CD4-positive, alpha-beta memory T cell (primary cell): ENCODE results near the gene GJB3. TPM values are rescaled to one million over a fixed set of nuclear protein-coding genes. Genes with fewer than 3 reads are reported as not detected.

Experiments used
- CTCF ChIA-PET: fragments of 350-600 bp; sonication (Branson Sonifier 250); formaldehyde crosslinking; loops from one replicate; lab custom pipeline; 2021; ENCODE audit warnings: inconsistent platforms; ENCODE audit not compliant: partially characterized antibody; lab: Charles Lee
- POLR2A ChIA-PET: fragments of 350-600 bp; sonication (Branson Sonifier 250); formaldehyde crosslinking; loops from one replicate; lab custom pipeline; 2021; ENCODE audit not compliant: partially characterized antibody; lab: Charles Lee
- DNase-seq, 5 donors: peaks; one replicate each; pipeline versions ENCODE4 v3.0.0 to v3.0.0-alpha.2; 2020 to 2022; ENCODE audit warnings: mixed read lengths in 1 of 5
- H3K27ac ChIP-seq: one replicate; pipeline ENCODE4 v1.7.0; 2013; ENCODE audit warnings: low read depth, low read length
- H3K27me3 ChIP-seq: 2 replicates; pipeline ENCODE4 v1.7.0; 2013; ENCODE audit warnings: mild to moderate bottlenecking, low read length, moderate library complexity; ENCODE audit not compliant: insufficient read depth
- H3K36me3 ChIP-seq: 2 replicates; pipeline ENCODE4 v1.7.0; 2013; ENCODE audit warnings: mild to moderate bottlenecking, low read length, moderate library complexity; ENCODE audit not compliant: insufficient read depth
- H3K4me1 ChIP-seq: 2 replicates; pipeline ENCODE4 v1.7.0; 2013; ENCODE audit warnings: mild to moderate bottlenecking, low read length, moderate library complexity; ENCODE audit not compliant: insufficient read depth
- H3K4me3 ChIP-seq, 2 donors: one replicate each; pipeline ENCODE4 v1.7.0; 2013; ENCODE audit warnings: low read length in 2 of 2, mild to moderate bottlenecking in 1 of 2
- H3K9me3 ChIP-seq, 2 donors: one replicate each; pipeline ENCODE4 v1.7.0; 2013; ENCODE audit warnings: low read length in 2 of 2, control low read depth in 1 of 2; ENCODE audit not compliant: control insufficient read depth in 1 of 2
- H3K27ac Mint-ChIP-seq, 7 donors: one replicate each; pipeline ENCODE4 v1.8.0; 2020 to 2021; ENCODE audit warnings: mixed read lengths in 7 of 7, mild to moderate bottlenecking in 6 of 7, inconsistent platforms in 3 of 7, moderate library complexity in 3 of 7
- H3K27me3 Mint-ChIP-seq, 2 donors: one replicate each; pipeline ENCODE4 v1.8.0; 2020 to 2021; ENCODE audit warnings: mixed read lengths in 2 of 2
- H3K36me3 Mint-ChIP-seq, 2 donors: one replicate each; pipeline ENCODE4 v1.8.0; 2020 to 2021; ENCODE audit warnings: mixed read lengths in 2 of 2, inconsistent platforms in 1 of 2, mild to moderate bottlenecking in 1 of 2
- H3K4me1 Mint-ChIP-seq, 4 donors: one replicate each; pipeline ENCODE4 v1.8.0; 2020 to 2021; ENCODE audit warnings: mixed read lengths in 4 of 4, mild to moderate bottlenecking in 1 of 4
- H3K4me3 Mint-ChIP-seq, 8 donors: one replicate each; pipeline ENCODE4 v1.8.0; 2020 to 2021; ENCODE audit warnings: mixed read lengths in 8 of 8, mild to moderate bottlenecking in 7 of 8, moderate library complexity in 6 of 8, inconsistent platforms in 3 of 8
- H3K9me3 Mint-ChIP-seq, 8 donors: one replicate each; pipeline ENCODE4 v1.8.0; 2020 to 2021; ENCODE audit warnings: mixed read lengths in 8 of 8, mild to moderate bottlenecking in 5 of 8, inconsistent platforms in 3 of 8, moderate library complexity in 1 of 8
- intact Hi-C: fragments of 100-400 bp; cut with micrococcal nuclease; formaldehyde crosslinking; loops from one replicate; pipeline ENCODE4 v1.15.1; 2023
- polyA plus RNA-seq, 2 donors: library from polyadenylated mRNA; unstranded; fragments of 300-500 nt; fragmentation: Illumina TruSeq; gene quantifications; one replicate each; pipeline ENCODE4 v1.2.3, GENCODE V29; 2021
- total RNA-seq, 2 experiments: library from RNA; stranded (reverse); gene quantifications; one replicate each; pipeline ENCODE4 v1.2.3, GENCODE V29; 2021

Gene GJB3
- total and polyA plus RNA-seq, 4 experiments from 2014 or later: not detected

DNA sequence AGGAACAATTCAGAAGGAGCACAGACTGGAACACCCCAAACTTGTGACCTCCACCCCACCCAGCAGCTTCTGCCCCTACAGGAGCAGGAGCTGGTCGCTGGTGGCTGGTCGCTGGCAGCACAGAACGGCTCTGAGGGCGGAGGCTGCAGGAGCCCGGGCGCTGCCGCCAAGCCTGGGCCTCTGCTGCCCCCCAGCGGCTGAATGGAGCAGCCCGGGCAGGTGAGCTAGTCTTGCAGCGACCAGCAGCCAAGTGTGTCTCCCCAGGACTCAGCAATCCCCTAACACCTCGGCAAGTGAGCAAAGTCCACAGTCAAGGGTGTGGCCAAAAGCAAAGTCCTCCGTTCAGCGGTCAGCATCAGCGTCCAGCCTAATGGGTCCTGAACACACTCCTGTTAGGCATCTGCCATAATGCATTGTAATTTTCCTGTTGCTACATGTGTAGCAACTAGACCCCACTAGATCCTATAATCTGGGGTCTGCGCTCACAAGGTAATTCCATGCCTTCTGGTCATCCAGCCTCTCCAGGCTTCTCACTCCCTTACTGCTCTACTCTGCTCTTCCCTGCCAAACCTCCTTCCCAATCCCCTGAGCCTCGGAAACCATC is 38.2 kb upstream of the GJB3 start:
- no peaks in the 10 kb centered on the region for H3K4me1 ChIP-seq
- H3K36me3 Mint-ChIP-seq: no peaks in the 10 kb centered on the region
- H3K27ac ChIP-seq: no peak overlapping the region
- DNase-seq: peak; percentile 56 to 63 (median 60)
- CTCF ChIA-PET: interaction anchor here (0.8 to 4.7 kb wide), 15 partner anchors 8 to 1123 kb away, joined by 3 to 41 read pairs (median 5); no protein-coding TSS in a partner anchor
- no peaks in the 10 kb centered on the region for H3K36me3 ChIP-seq
- no peaks in the 10 kb centered on the region for H3K9me3 Mint-ChIP-seq
- peaks cover 0 to 13% of the 10 kb centered on the region in 2 donors for H3K27me3 Mint-ChIP-seq
- H3K4me1 Mint-ChIP-seq: peaks cover 0 to 3% (median 0%) of the 10 kb centered on the region in 4 donors
- H3K4me3 ChIP-seq: no peak overlapping the region
- no peak overlapping the region for H3K27ac Mint-ChIP-seq
- intact Hi-C loops: loop anchor here (1.0 kb wide), 1 partner anchor 1109 kb away; no protein-coding TSS in a partner anchor
- no peaks in the 10 kb centered on the region for H3K9me3 ChIP-seq
- POLR2A ChIA-PET: no interaction called here
- H3K27me3 ChIP-seq: no peaks in the 10 kb centered on the region
- peak overlapping the region in 1 of 8 donors; percentile 30 for H3K4me3 Mint-ChIP-seq

DNA sequence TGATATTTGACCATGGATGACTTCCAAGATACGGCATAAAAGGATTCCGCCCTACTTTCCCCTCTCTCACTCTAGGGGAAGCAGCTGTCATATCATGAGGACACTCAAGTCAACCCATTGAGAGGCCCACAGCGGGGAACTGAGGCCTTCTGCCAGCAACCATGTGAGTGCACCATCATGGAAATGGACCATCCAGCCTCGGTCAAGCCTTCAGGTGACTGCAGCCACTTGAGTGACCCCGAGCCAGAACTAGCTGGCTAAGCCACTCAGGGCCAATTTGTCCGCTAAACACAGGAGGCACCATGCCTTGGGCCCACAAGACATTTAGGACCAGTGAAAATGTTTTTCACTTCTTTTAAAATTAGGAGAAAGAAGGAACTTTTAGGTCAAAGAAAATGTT is 37.2 kb upstream of the GJB3 start:
- CTCF ChIA-PET: interaction anchor here (1.0 to 4.7 kb wide), 15 partner anchors 8 to 1114 kb away, joined by 3 to 41 read pairs (median 5); no protein-coding TSS in a partner anchor

DNA sequence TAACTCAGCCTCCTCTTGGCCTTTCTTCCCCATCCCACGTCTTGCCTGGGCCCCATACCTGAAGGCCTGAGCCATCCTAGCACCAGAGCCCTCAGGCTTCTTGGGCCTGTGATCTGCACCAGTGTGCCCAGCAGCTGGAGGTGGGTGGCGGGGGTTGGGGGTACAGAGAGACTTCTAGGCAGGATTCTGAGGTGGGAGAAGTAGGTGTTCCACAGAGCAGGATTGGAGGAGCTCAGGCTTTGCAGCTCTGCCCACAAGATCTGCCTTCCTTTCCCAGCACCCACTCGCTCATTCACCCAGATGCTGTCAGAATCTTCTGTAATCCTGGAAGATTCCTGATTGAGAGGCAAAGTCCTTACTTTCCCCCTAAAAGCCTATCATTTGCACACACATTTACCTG is 36.2 kb upstream of the GJB3 start:
- POLR2A ChIA-PET: no interaction called here
- no peak overlapping the region for H3K27ac Mint-ChIP-seq
- peaks cover 0 to 3% (median 0%) of the 10 kb centered on the region in 4 donors for H3K4me1 Mint-ChIP-seq
- Histone ChIP-seq H3K9me3 (no peaks in the 10 kb centered on the region), H3K27me3 (no peaks in the 10 kb centered on the region), H3K4me1 (no peaks in the 10 kb centered on the region), H3K27ac (no peak overlapping the region), H3K36me3 (no peaks in the 10 kb centered on the region), H3K4me3 (no peak overlapping the region)
- intact Hi-C loops: no loop called here
- H3K9me3 Mint-ChIP-seq: no peaks in the 10 kb centered on the region
- H3K36me3 Mint-ChIP-seq: no peaks in the 10 kb centered on the region
- CTCF ChIA-PET: interaction anchor here (1.2 to 4.7 kb wide), 7 partner anchors 7 to 1112 kb away, joined by 3 to 41 read pairs (median 23); no protein-coding TSS in a partner anchor
- H3K4me3 Mint-ChIP-seq: no peak overlapping the region
- peaks cover 4 to 25% of the 10 kb centered on the region in 2 donors for H3K27me3 Mint-ChIP-seq
- no peak for DNase-seq

More for the DNA sequence above, 37.2 kb upstream of the GJB3 start:
- no peaks in the 10 kb centered on the region for H3K9me3 ChIP-seq
- Mint-ChIP-seq H3K4me3 (no peak overlapping the region), H3K9me3 (no peaks in the 10 kb centered on the region), H3K4me1 (peaks cover 0 to 3% (median 0%) of the 10 kb centered on the region in 4 donors), H3K36me3 (no peaks in the 10 kb centered on the region), H3K27ac (no peak overlapping the region), H3K27me3 (peaks cover under 1 to 21% of the 10 kb centered on the region in 2 donors)
- no peak for DNase-seq
- no peaks in the 10 kb centered on the region for H3K36me3 ChIP-seq
- no peak overlapping the region for H3K27ac ChIP-seq
- POLR2A ChIA-PET: no interaction called here
- intact Hi-C loops: no loop called here
- H3K4me1 ChIP-seq: no peaks in the 10 kb centered on the region
- no peaks in the 10 kb centered on the region for H3K27me3 ChIP-seq
- H3K4me3 ChIP-seq: no peak overlapping the region

DNA sequence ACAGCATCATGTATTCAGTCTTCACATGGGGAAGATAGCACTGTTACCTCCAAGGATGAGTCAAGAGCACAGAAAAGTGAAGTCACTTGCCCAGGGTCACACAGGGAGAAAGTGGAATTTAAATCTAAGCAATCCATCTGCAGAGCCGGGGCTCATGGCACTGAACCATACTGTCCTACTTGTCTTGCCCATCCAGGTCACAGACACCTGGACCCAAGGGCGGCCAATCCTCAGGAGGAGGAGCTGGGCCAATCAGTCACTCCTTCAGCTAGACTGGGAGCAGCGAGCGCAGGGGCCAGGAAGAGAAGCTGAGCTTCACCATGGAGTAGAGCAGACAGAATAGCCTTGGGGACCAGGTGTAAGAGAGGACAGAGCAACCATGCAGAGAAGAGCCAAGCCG is 35.3 kb upstream of the GJB3 start:
- Histone ChIP-seq H3K27me3 (no peaks in the 10 kb centered on the region), H3K4me3 (no peak overlapping the region), H3K9me3 (no peaks in the 10 kb centered on the region), H3K4me1 (no peaks in the 10 kb centered on the region), H3K36me3 (no peaks in the 10 kb centered on the region), H3K27ac (no peak overlapping the region)
- ChIA-PET CTCF (interaction anchor here (1.0 to 4.6 kb wide), 2 partner anchors 11 to 1114 kb away, joined by 3 to 26 read pairs; no protein-coding TSS in a partner anchor), POLR2A (no interaction called here)
- Mint-ChIP-seq H3K4me3 (no peak overlapping the region), H3K27me3 (peaks cover 4 to 20% of the 10 kb centered on the region in 2 donors), H3K27ac (no peak overlapping the region), H3K4me1 (peaks cover 0 to 3% (median 0%) of the 10 kb centered on the region in 4 donors), H3K36me3 (no peaks in the 10 kb centered on the region), H3K9me3 (no peaks in the 10 kb centered on the region)
- intact Hi-C loops: no loop called here
- no peak for DNase-seq

DNA sequence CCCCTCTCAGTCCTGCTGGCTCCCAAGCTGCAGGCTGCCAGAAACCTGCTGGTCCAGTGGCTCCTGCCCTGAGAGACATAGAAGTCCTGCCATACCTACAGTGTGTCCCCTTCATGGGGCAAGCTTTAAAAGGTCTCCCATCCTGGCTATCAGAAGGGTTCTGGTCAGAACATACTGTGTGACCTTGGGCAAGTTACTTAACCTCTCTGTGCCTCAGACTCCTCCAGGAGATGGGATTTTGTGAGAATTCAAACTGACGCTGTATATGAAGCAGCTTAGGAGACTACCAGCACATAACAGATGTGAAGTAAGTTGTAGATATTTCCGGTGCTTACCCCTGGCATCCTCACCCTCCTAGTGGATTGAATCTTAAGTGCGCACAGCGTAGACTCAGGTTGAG is 34.9 kb upstream of the GJB3 start:
- H3K4me1 Mint-ChIP-seq: peaks cover 0 to 3% (median 0%) of the 10 kb centered on the region in 4 donors
- POLR2A ChIA-PET: no interaction called here
- intact Hi-C loops: no loop called here
- Histone ChIP-seq H3K4me3 (no peak overlapping the region), H3K27ac (no peak overlapping the region), H3K27me3 (no peaks in the 10 kb centered on the region), H3K4me1 (no peaks in the 10 kb centered on the region), H3K9me3 (no peaks in the 10 kb centered on the region), H3K36me3 (no peaks in the 10 kb centered on the region)
- DNase-seq: no peak
- no peaks in the 10 kb centered on the region for H3K36me3 Mint-ChIP-seq
- no peak overlapping the region for H3K4me3 Mint-ChIP-seq
- CTCF ChIA-PET: interaction anchor here (1.0 to 1.4 kb wide), 2 partner anchors 8 to 1114 kb away, joined by 3 read pairs; no protein-coding TSS in a partner anchor
- H3K27ac Mint-ChIP-seq: no peak overlapping the region
- no peaks in the 10 kb centered on the region for H3K9me3 Mint-ChIP-seq
- H3K27me3 Mint-ChIP-seq: peaks cover 4 to 20% of the 10 kb centered on the region in 2 donors

DNA sequence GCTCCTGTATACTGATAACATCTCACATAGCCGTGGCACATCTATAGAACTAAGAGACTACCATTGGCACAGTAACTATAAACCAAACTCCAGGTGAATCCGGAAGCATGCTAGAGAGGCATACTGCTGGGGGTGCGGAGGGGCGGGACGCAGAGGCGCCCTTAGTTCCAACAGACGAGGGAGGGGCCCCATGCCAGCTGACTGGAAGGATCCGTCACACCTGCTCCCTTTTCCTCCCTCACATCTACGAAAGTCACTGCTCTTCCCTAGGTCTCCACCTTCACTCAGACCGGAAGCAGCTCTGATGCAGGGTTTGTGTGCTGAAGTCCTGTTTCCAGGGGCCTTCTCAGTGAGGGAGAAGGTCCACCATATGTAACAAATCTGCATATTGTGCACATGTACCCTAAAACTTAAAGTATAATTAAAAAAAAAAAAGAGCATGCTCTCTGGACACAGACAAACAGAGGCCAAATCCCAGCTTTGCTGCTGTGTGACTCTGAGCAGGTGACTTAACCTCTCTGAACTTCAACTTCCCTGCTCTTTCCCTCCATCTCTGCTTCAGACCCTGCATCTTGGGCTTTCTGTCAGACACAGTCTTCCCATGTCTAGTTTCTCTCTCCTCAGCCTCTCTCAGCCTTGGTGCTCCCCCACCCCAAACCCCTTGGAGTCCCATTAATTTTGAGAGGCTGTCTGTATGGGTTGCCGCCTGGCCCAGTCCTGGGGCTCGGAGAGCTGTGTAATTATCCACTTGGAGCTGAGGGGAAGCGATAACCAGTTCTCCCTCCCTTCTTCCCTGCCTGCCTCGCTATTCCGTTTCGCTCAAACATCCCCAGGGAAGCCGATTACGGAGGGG is 34.0 kb upstream of the GJB3 start:
- no peak for DNase-seq
- Histone ChIP-seq H3K9me3 (no peaks in the 10 kb centered on the region), H3K4me1 (no peaks in the 10 kb centered on the region), H3K4me3 (no peak overlapping the region), H3K27me3 (no peaks in the 10 kb centered on the region), H3K27ac (no peak overlapping the region), H3K36me3 (no peaks in the 10 kb centered on the region)
- Mint-ChIP-seq H3K27me3 (peaks cover 4 to 21% of the 10 kb centered on the region in 2 donors), H3K4me3 (no peak overlapping the region), H3K27ac (no peak overlapping the region), H3K36me3 (no peaks in the 10 kb centered on the region), H3K4me1 (peaks cover 0 to 3% (median 0%) of the 10 kb centered on the region in 4 donors), H3K9me3 (no peaks in the 10 kb centered on the region)
- POLR2A ChIA-PET: no interaction called here
- CTCF ChIA-PET: interaction anchor here (1.4 kb wide), 1 partner anchor 9 kb away, joined by 3 read pairs; no protein-coding TSS in a partner anchor
- intact Hi-C loops: no loop called here

DNA sequence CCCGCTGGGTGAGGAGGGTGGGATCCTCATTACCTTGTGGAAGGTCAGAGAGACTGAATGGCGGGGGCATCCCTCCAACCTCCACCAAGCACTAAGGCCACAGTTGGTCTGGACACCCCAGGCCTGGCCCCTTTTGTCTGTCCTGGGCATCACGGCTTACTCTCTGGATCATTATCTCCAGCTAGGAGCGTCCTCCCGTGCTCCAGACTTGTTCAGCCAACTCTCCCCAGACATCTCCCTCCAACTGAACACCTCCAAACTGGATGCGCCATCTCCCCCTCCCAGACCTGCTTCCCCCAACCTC is 33.4 kb upstream of the GJB3 start:
- no peaks in the 10 kb centered on the region for H3K36me3 Mint-ChIP-seq
- H3K27me3 Mint-ChIP-seq: peaks cover 5 to 17% of the 10 kb centered on the region in 2 donors
- Histone ChIP-seq H3K9me3 (no peaks in the 10 kb centered on the region), H3K4me1 (no peaks in the 10 kb centered on the region), H3K4me3 (no peak overlapping the region), H3K36me3 (no peaks in the 10 kb centered on the region), H3K27ac (no peak overlapping the region), H3K27me3 (no peaks in the 10 kb centered on the region)
- ChIA-PET CTCF (no interaction called here), POLR2A (no interaction called here)
- peak overlapping the region in 1 of 7 donors; percentile 27 for H3K27ac Mint-ChIP-seq
- intact Hi-C loops: no loop called here
- H3K4me3 Mint-ChIP-seq: no peak overlapping the region
- no peaks in the 10 kb centered on the region for H3K9me3 Mint-ChIP-seq
- peaks cover 0 to under 1% (median 0%) of the 10 kb centered on the region in 4 donors for H3K4me1 Mint-ChIP-seq
- no peak for DNase-seq
